ENCODE measurements around the gene MTA2.

The MTA2 gene

DNA sequence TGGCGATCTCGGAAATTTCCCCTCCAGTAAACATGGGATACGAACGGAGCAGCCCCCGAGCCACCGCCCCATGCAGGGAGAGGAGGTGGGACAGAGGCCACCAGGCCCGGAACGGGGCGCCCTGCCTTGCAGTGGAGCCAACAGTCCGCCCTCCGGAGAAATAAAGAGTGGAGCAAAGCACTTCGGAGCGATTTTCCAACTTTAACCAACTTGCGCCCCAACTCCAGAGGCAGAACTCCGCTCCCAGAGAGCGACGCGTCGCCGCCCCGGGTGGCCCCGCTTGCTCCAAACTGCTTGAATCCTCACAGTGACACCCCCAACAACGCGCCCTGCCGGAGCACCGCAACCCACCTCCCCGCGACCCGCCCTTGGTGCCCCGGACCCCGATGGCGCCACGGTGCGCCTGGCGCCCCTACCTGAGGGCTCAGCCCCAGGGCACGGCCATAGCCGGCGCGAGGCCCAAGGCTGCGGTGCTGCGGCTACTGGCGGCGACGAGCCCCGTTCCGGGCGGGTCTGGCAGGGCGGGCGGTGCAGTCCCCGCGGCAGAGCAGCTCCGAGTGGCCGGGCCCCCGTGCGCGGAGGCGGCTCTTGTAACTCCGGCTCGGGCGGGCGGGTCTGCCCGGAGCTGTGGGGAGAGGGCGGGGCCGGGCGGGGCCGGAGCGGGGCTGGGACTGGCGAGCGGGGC, 55.3 kb downstream of the MTA2 start, which contains the start of gene AHNAK:
AHNAK (minus strand) TSS at position 563 of the 685 bp plus-strand sequence. CDS start 10,708 bp downstream, outside the sequence.
- no peak for DNase-seq (ENCODE audit: low read depth)

DNA sequence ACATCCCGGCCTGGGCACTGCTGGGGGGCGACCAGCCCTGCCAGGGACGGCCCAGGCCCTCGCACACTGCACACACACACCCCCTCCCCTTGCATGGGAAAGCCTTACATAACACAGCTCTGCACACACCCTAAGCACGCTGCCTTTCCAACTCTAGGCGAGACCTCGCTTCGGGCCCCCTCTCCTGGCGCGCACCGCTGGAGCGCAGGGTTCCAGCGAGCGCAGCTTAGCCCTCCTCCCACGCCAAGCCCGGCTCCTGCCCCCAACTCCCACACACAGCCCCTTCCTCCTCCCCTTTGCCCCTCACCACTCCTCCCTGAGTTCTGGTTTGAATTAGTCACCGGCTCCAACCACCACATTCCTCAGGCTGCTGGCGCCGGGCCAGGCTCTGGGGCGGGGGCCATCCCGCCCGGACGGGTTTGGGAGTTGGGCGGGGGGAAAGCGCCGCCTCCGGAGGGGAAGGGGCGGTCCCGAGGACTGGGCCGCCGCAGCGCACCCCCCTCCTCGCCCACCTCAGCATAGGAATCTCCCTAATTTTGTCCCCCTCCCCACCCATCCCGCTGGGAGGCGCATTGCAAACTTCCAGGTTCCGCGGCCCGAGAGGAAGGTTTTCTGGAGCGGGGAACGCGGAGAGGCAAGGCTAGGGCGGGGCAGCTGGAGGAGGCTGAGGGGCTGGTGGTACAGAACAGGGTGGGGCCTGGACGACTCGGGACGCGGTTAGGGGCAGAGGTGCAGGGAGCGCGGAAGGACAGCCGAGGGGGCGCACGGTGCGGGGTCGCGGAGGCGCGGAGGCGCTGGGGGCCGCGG, 56.0 kb downstream of the MTA2 start:
- DNase-seq (ENCODE audit: low read depth) = no peak

DNA sequence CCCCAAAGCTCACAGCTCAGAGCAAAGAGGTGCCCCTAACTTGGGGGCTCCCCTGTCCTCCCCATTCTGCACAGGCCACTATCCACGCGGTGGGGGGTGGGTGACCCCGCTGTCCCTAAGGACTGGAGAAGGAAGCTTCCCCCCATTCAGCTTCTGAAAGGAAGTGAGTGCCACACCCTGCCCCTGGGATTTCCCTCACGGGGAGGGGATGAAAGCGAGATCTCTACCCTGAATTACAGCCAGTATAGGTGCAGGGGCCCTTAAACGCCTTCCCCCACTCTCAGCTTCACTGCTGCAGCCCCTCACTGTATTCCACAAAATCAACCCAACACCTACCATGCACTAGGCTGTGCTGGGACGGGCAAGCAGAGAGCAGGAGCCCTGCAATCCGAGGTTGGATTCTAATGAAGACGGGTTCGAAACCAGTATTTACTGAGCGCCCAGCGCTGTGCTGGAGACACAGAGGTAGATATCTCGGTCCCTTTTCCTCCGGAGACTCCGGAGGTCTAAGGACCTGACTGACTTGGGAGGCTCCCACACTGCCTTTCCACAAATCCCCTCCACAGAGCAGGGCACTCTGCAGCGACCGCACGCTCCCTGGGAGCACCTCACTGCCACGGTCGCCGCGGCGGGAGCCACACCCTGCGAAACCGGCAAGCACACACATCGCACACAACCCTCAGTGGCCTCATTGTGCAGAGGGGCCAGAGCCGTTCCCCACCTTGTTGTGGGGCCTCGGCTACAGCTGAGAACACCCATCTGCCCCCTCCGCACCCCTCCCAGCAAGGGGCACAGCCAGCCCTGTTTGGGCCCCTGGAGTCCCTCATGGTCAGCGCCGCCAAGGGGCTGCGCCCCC, 56.9 kb downstream of the MTA2 start:
- DNase-seq (ENCODE audit: low read depth) = no peak

DNA sequence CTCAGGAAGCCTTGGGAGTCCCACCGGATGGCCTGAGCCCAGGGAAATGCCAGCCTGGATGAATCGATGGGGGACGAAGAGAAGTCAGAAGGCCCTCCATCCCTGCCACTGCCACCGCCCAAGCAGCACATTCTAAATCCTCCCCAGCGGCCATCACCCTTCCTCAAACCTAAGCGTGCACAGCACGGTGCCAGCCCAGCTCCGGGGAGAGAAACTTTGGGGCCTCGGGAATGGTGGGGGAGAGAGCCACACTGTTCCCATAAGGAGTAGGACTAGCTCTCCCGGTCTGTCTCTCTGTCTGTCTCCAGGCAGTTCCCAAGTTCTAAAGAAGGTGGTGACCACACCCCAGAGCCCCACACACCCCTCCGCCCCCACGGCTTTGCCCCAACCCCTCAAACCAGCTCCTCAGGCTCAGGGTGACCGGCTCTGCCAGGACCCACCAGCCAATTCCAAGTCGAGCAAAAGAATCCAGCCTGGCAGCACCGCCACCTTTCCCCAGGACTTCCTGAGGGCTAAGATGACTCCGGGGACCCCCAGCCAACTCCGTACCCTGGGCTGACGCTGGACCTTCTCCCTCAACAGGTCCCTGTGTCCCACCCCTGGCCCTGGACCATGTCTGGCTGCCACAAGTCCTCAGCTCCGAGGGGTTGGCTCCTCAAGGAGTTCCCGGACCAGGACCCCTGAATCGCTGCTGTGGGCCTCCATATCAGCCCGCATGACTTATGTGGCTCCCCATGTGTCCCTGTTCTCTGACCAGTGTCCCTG, 57.8 kb downstream of the MTA2 start:
- no peak for DNase-seq (ENCODE audit: low read depth)

All from activated T-cell treated with anti-CD3 and anti-CD28 coated beads for 24 hours (primary cell).